Stimulated activated naive CD8-positive, alpha-beta T cell treated with anti-CD3 and anti-CD28 coated beads, Interleukin-15, Interleukin-2, amounts not matched to agents 100 U/mL and 50 U/mL, for 24 hours (primary cell): Measurements from ENCODE around the gene CARD9.

Experiments
- ATAC-seq: fragments of 150-1000 bp; cut with Tn5 transposase; one replicate; pipeline ENCODE4 v1.10.0; 2021
- DNase-seq: peaks from one replicate; pipeline ENCODE4 v3.0.0; 2021

CARD9 gene

DNA sequence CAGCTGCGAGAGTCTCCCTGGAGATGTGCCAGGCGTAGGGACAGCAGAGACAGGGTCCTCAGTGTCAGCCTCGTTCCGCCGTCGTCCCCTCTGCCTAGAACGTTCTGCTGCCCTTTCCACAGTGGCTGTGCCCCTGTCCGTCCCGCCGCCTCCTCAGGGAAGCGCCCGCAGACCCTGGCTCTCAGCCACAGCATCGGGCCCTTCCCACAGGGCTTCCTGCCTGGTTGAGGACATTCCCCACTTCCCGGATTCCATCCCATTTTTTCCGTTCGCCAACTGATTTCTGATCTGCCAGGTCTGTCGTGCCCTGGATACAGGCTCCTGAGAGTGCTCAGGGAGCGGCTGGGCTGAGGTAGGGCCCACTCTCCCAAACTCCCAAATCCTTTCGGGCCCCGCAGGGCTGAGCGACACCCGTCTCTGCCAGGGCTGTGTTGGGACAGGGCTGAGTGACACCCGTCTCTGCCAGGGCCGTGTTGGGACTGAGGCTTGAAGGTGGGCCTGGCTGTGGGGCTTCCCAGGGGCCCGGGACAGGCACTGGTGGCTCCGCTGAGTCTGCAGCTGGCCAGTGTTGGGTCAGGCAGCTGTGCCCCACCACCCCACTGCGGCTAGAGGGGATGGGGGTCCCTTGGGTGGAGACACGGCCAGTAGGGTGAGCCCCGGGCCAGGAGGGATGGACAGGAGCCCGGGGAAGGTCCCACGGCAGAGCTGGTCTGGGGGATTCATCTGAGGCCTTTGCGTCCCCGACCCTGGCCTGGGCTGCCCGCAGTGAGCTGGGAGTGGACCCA, 25.8 kb downstream of the CARD9 start:
- ATAC-seq (no peak), DNase-seq (no peak)

DNA sequence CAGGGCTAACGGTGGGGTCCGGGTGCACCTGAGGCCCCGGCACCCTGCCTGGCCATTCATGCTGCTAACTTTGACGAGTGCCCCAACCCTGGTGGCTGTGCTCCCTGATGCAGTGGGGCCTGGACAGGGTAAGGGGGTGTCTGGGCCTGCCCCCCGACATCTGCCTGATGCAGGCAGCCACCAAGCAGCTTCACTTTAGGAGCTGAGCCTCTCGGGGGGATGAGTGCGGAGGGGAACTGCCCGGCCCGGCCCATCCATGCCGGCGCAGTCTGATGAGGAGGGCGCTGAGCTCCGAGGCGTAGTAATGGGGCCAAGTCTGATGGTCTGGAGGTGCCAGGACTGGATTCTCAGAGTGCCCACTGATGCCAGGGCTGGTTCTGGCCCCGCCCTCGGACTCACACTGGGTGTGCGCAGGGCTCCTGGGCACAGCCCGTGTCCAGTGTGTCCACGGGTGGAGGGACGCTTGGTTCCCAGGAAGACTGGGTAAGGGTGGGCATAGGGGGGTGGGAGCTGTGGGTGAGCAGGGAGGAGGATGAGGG, 26.5 kb downstream of the CARD9 start:
- DNase-seq: no peak
- ATAC-seq: no peak

DNA sequence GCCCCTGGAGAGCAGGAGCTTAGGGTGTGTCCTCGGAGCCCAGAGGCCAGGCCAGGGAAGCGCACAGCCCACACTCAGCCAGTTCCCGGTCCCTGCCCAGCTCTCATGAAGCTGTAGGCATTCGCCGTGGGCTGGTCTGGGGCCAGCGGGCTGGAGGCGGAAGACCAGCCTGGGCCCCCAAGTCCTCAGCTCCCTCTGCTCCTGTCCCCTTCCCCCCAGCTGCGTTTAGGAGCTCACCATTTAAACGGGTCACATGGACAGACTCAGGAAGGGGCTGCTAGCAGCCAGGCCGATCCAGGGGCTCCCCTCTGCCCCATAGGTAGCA, 27.4 kb downstream of the CARD9 start:
- DNase-seq: no peak
- ATAC-seq: no peak

DNA sequence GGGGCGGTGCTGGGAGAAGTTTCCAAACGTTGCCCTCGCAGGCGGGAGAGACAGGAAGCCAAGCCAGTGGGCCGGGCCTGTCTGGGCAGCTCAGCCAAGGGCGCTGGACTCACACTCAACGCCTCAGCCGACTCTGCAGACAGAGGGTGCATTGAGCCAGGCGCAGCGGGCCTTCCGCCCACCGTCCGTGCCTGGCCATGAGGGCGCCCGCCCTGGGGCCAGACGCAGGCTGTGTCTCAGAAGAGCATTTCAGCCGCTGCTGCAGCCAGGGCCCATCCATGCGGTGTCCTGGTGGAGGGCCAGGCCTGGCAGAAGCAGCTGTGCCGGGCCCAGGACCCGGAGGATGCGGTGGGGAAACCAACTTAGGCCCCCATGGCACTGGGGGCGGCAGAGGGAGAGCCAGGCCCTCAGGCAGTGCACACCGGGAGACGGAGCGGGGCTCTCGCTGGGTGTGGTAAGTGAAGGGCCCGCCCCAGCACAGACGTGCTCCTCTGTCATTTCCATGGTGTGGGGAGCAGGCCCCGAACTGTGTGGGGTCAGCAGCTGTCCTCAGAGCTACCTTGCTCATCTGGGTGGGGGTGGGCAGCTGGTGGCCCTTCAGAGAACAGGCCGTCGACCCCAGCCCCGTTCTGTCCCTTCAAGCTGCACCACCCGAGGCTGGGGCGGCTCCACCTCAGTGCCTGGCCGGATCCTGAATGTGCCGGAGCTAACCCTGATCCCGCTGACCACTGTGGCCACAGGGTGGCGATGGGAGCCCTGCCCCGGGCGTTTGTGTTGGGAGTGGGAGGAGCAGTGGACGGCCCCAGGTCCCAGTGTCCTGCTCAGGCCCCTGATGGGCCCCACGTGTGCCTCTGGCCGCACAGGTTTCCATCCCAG, 27.9 kb downstream of the CARD9 start:
- ATAC-seq: no peak
- DNase-seq: no peak

DNA sequence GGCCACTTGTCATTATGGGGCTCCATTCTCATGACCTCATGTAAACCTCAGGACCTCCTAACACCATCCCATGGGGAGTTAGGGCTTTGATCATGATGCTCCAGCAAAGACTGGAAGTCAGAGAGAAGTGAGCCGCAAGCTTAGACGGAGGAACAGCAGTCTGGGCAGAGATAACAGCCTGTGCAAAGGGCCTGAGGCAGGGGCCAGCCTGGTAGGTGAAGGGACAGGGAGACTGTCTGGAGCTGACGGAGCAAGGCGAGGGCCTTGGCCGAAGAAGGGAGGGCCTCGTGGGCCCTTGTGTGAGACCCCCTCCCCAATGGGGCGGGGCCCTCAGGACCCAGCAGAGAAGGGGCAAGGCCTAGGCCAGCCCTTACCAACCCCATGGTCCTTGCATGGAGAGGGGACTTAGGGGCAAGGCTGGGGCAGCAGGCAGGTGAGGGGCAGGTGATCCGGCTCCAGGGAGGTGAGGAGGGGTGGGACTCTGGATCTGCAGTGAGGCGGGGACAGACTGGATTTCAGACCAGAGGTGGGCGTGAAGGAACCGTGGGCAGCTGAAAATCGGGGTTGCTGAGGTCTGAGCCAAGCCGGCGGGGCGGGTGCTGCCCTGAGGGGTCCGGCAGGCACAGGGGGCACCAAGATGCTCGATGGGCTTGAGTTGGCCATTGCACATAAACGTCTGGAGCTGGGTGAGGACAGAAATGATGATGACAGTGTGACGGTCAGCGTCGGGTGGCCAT, 28.8 kb downstream of the CARD9 start:
- DNase-seq (no peak), ATAC-seq (no peak)

DNA sequence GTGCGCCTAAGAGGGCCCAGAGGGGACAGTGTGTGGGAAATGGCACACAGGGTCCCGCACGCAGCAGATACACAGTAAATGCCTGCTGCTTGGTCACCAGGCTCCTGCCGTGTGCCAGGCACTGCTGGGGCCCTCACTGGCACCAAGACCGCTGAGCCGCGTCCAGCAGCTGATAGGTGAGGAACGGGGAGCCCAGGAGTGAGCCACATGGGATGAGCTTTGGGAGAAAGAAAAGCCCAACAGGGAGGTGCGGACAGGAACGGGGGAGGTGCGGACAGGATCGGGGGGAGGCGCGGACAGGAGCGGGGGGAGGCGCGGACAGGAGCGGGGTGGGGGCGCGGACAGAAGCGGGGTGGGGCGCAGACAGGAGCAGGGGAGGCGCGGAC, 29.6 kb downstream of the CARD9 start:
- no peak for ATAC-seq
- no peak for DNase-seq

DNA sequence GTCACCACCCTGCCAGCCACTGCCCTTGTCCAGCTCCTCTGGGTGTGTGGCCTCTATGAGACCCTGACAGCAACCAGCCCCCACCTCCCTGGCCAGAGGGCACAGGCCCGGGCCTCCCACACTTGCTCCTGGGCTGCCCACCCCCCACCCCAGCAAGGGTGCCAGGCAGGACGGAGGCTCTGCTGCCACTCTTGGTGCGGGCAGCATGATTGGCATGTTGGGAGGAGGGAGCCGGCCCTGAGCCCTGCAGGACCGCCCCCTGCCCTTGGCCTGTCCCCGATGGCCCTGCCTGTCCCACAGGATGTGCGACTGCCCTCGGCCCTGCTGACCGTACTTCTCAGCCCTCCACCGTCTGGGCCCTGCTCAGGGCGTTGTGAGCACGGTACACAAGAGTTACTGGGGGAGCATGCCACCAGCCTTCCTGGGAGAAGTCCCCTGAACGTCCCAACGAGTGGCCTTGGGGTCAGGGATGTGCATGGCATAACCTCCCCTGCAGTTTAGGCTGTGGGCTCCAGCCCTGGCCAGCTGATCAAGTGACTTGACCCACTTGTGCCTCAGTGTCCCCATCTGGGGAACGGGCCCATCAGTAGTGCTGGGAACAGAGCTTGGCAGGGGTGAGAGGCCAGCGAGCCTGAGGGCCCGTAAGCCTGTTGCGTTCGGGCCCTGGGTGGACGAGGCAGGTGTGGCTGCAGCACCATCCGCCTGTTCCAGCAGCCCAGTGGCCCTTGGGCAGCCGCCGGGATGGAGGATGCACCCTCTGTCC, 30.2 kb downstream of the CARD9 start:
- ATAC-seq (no peak), DNase-seq (no peak)

DNA sequence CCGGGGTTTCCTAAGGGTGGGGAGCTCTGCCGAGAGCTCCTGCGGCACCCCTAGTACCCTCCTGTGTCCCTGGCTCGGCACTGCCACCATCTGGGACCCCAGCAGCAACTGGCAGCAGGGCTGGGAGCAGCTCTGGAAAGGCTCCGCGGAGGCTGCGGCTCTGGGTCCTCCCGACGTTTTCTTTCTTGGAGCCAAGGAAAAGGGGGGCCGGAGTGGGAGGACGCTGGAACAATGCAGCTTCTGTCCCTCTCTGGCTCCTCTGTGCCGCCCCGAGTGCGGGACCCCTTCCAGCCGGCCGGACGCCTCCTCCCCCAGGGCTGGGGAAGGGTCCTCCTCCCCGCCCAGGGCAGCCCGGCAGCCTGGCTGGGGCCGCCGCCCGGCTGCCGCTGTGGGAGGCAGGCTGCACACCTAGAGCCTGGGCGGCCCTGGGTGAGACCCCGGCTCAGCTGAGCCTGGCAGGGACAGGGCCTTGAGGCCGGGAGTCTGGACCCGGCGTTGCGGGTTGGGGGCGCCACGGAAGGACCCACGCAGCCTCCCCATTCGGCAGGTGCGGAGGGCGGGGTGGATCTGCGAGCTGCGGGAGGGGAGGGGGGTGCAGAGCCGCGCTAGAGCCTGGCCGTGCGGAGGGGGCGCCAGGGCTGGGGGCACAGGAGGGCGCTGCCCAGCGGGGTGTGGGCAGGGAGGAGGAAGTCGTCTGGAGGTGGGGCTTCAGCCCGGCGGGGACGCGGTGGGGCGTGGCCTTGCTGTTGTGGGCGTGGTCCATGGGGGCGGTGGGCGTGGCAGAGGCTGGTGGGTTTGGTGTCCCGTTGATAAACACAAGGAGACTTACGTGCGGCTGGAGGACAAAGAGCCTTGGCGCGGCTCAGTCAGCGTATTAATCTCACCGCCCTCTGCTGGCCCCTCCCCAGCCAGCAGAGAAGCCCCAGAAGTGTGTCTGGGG, 31.0 kb downstream of the CARD9 start:
- DNase-seq (peak; percentile 77), ATAC-seq (no peak)

DNA sequence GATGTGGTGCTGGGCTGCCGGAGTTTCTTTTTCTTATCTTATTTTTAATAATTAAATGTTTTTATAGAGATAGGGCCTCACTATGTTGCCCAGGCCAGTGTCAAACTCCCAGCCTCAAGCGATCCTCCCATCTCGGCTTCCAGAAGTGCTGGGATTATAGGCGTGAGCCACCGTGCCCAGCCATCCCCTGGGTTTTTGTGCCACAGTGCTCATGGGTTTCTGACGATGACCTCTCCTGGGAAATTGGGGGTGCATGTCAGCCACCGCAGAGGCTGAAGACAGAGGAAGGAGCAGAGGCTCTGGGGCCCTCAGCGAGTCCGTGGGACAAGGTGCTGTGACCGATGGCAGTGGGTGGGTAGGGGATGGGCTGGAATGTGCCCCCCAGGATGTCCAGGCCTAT, 31.7 kb downstream of the CARD9 start:
- DNase-seq (no peak), ATAC-seq (no peak)

DNA sequence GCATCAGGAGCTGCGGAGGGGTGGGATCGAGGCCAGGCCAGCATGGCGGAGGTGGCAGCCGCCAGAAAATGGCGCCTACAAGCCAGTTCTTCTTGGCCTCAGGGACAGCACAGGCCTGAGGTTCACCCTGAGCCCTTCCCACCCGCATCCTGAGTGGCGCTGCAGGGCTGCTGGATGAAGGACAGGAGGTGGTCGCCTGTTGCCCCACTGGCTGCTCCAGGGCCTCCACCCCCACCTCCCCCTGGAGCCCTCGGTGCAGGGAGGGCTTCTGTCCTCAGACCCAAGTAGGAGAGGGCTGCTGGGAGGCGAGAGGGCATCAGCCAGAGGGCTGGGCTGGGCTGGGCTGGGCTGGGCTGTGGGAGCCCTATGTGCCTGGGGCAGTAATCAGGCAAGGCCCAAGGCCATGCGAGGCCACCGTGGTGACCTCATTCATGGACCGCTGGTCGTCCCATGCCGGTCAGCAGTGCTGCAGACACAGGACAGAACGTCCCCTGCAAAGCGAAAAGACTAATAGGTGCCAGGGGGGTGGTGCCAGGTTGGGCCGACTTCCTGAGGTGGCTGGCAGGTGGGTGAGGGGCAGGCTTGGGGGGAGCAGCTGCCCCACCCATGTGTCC, 32.3 kb downstream of the CARD9 start:
- ATAC-seq (no peak), DNase-seq (no peak)

DNA sequence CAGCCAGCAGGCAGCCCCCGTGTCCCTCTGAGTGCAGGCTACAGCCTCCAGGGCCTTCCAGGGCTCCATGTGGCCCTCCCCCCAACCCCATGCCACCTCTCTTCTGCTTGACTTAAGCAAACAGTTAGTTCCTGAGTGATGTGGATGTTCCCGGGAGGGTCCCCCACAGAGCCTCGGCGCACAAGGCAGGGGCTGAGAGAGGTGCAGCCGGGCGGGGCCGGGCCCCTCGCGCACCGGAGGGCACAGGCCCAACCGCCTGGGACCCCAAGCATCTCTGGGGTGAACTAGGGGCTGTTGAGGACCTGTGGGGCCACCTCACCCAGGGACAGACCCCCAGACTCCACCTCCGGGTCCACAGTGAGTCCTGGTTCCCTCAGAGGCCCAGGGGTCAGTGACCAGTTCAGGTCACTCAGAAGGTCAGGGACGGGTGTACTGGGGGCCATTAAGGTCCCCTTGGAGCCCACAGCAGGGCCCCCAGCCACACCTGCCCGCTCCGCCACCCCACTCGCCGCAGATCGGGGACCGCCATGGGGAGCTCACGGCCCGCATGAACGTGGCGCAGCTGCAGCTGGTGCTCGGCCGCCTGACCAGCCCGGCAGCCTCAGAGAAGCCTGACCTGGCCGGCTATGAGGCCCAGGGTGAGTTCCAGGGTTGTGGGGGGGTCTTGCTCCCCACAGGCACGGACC, 33.0 kb downstream of the CARD9 start:
- ATAC-seq: no peak
- DNase-seq: no peak

DNA sequence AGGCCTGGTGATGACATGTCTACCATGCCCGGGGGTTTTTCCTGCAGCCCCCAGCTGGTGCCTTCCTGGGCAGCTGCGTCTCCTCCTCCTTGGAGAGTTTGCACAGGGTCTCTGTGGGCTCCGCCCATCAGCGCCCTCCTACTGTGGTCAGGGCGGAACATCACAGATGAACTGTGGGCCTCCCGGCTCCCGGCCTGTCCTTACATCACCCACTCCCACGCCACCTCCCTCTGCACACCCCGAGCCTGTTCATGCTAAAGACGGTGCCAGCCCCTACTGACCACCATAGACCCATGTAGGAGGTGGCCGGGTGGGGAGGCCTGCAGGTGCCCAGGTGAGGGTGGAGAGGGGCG, 33.5 kb downstream of the CARD9 start:
- DNase-seq (no peak), ATAC-seq (no peak)

DNA sequence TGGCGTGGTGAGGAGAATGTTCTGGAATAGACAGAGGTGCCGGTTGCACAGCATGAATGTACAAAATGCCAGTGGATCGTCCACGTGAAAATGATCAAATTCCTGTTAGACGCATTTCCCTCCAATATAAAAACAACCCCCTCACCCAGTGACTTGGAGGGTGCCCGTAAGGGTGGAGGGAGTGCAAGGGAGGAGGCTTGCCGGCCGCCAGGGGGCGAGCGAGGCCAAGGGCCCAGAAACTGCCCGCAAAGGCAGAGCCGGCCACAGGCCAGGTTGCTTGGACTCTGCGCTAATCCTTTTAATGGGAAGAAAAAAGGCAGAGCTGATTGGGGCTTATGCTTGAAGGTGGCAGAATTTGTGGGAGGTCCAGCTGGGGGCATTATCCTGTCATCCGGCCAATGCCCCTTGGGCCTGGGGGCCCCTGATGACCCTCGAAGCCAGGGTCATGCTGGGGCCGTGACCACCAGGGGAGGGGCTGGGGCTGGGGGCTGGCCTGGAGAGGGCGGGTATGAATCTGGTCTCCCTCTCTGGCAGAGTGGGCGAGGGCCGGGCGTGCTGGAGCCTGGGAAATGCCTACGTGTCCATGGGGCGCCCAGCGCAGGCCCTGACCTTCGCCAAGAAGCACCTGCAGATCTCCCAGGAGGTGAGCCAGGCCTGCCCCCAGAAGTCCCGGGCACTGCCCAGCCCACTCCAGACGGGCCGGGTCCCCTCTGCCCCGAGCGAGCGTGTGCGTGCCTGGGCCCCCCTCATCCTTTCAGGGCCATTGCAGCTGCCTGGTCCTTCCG, 34.1 kb downstream of the CARD9 start:
- no peak for ATAC-seq
- DNase-seq: peak; percentile 54

DNA sequence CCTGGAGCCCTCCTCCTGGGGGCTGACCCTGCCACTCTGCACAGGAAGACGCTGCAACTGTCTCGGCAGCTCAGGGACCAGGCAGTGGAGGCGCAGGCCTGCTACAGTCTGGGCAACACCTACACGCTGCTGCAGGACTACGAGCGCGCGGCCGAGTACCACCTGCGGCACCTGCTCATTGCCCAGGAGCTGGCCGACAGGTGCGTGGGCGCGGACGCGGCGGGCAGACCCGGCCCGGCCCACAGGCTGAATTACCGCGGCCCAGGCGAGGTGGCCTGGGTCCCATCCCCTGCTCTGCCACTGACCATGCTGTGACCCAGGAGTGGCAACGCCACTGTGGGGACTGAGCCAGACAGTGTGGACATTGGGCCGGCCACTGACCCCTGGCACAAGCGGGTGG, 35.0 kb downstream of the CARD9 start:
- DNase-seq: no peak

DNA sequence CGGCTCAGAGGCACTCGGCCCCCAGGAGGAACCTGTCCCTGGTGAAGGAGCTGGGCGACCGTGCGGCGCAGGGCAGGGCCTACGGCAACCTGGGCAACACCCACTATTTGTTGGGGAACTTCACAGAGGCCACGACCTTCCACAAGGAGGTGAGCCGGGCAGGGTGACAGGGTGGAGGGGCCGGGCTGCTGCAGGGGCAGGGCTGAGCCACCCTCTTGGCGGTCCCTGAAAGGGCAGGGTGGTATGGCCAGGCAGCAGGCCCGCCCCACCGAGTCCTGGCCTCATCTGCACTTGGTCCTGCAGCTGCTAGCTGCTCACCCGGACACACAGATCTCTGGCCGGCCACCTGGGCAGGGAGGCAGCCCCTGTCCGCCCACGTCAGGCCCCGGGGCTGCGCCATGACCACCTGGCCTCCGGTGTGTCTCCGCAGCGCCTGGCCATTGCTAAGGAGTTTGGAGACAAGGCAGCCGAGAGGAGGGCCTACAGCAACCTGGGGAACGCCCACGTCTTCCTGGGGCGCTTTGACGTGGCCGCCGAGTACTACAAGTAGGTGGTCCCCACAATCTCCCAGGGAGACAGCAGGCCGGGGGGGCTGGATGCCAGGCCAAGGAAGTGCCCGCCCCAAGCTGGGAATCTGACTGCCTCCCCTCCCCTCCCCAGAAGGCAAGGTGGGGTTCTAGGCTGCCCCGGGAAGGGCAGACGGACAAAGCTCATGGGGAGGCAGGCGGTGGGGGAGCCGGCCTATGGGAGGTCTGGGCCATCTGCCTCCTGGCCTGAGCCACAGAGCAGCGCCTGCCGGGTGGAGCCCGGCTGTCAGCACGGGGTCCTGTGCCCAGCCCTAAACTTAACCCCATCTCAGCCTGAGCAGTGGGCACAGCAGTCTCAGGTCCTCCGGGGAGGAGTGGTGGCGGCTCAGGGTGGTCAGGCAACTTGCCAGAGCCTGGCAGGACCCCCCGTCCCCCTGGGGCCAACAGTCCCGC, 35.8 kb downstream of the CARD9 start:
- no peak for ATAC-seq

More for the DNA sequence above, 35.0 kb downstream of the CARD9 start:
- ATAC-seq: no peak

DNA sequence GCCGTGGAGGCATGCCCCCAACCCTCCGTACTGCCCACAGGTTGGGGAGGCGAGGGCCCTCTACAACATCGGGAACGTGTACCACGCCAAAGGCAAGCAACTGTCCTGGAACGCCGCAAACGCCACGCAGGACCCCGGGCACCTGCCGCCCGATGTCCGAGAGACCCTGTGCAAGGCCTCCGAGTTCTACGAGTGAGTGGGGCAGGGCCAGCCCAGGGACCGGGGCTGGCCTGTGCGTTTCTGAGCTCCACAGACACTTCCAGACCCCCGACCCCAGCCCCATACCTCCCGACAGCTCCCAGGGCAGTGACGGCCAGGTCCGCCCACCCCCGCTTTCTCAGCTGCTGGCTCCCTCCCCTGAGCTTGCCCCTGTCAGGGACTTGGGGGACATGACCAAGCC, 36.6 kb downstream of the CARD9 start:
- ATAC-seq (no peak), DNase-seq (no peak)

More for the DNA sequence above, 35.8 kb downstream of the CARD9 start:
- DNase-seq: no peak

DNA sequence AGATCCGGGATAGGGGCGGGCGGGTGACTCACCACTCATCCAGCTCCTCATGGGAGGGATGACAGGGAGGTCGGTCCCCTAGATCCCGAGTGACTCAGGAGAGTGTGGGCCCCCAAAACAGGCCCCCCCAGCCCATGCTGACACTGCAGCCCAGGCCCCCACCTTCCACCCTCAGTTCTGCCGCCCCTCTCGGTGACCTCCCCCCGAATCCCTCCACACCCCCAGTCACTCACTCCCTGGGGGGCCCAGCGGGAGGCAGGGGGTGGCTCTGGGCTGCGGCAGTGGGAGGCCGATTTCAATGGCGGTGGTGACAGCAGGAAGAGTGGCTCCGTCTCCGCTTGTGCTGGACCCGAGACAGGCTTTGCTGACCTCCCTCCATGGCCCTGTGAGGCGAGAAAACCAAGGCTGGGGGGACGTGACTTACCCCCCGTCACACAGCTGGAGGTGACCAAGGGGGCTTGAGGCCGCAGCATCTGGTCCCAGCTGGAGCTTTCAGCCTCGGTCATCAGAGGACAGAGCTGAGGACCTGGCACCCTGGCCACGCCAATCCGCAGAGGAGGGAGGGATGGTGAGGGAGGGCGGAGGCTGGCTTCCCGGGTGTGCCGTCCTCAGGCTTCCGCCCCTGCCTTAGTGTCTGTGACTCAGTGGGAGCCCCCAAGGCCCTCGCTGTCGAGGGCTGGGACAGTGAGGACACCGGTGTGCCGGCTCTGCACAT, 37.2 kb downstream of the CARD9 start:
- DNase-seq (no peak), ATAC-seq (no peak)
